Activated naive CD4-positive, alpha-beta T cell treated with anti-CD3 and anti-CD28 coated beads, Interleukin-2, amount 50 U/mL, for 24 hours (primary cell): Measurements from ENCODE around the gene DUOX1.

Experiments used
- H3K27ac Mint-ChIP-seq: one replicate; pipeline ENCODE4 v1.8.0; 2021; ENCODE audit warnings: mild to moderate bottlenecking, mixed read lengths
- H3K27me3 Mint-ChIP-seq: one replicate; pipeline ENCODE4 v1.8.0; 2021; ENCODE audit warnings: mixed read lengths
- H3K36me3 Mint-ChIP-seq: one replicate; pipeline ENCODE4 v1.8.0; 2021; ENCODE audit warnings: mixed read lengths
- H3K4me1 Mint-ChIP-seq: one replicate; pipeline ENCODE4 v1.8.0; 2021; ENCODE audit warnings: mixed read lengths
- H3K4me3 Mint-ChIP-seq: one replicate; pipeline ENCODE4 v1.8.0; 2021; ENCODE audit warnings: mild to moderate bottlenecking, mixed read lengths
- H3K9me3 Mint-ChIP-seq: one replicate; pipeline ENCODE4 v1.8.0; 2021; ENCODE audit warnings: mixed read lengths

The DUOX1 gene

GRCh38 chr15:45180201-45180600, 50.4 kb downstream of the DUOX1 start:
- H3K9me3 Mint-ChIP-seq = no peaks in the 10 kb centered on the region
- H3K27ac Mint-ChIP-seq = no peak overlapping the region
- H3K27me3 Mint-ChIP-seq = no peaks in the 10 kb centered on the region
- H3K4me3 Mint-ChIP-seq = no peak overlapping the region
- peaks cover 15% of the 10 kb centered on the region for H3K36me3 Mint-ChIP-seq
- peaks cover 33% of the 10 kb centered on the region for H3K4me1 Mint-ChIP-seq

GRCh38 chr15:45180648-45181436, 51.0 kb downstream of the DUOX1 start:
- H3K27me3 Mint-ChIP-seq = no peaks in the 10 kb centered on the region
- H3K36me3 Mint-ChIP-seq = peaks cover 15% of the 10 kb centered on the region
- H3K4me1 Mint-ChIP-seq = peaks cover 39% of the 10 kb centered on the region
- H3K9me3 Mint-ChIP-seq = no peaks in the 10 kb centered on the region
- no peak overlapping the region for H3K4me3 Mint-ChIP-seq
- H3K27ac Mint-ChIP-seq = no peak overlapping the region

- H3K4me3 Mint-ChIP-seq = no peak overlapping the region
- no peak overlapping the region for H3K27ac Mint-ChIP-seq
Observed at GRCh38 chr15:45181491-45182285, 51.9 kb downstream of the DUOX1 start.

GRCh38 chr15:45182996-45183395, 53.2 kb downstream of the DUOX1 start:
- H3K27ac Mint-ChIP-seq = peak overlapping the region; percentile 46
- peaks cover 7% of the 10 kb centered on the region for H3K36me3 Mint-ChIP-seq
- peak overlapping the region; percentile 15 for H3K4me3 Mint-ChIP-seq

More at GRCh38 chr15:45181491-45182285, 51.9 kb downstream of the DUOX1 start:
- peaks cover 45% of the 10 kb centered on the region for H3K4me1 Mint-ChIP-seq
- H3K27me3 Mint-ChIP-seq = no peaks in the 10 kb centered on the region
- peaks cover 15% of the 10 kb centered on the region for H3K36me3 Mint-ChIP-seq
- H3K9me3 Mint-ChIP-seq = no peaks in the 10 kb centered on the region

GRCh38 chr15:45183511-45183910, 53.7 kb downstream of the DUOX1 start:
- no peaks in the 10 kb centered on the region for H3K27me3 Mint-ChIP-seq
- peaks cover 53% of the 10 kb centered on the region for H3K4me1 Mint-ChIP-seq
- peak overlapping the region; percentile 43 for H3K4me3 Mint-ChIP-seq
- peaks cover 7% of the 10 kb centered on the region for H3K36me3 Mint-ChIP-seq
- no peaks in the 10 kb centered on the region for H3K9me3 Mint-ChIP-seq
- H3K27ac Mint-ChIP-seq = peak overlapping the region; percentile 91

More at GRCh38 chr15:45182996-45183395, 53.2 kb downstream of the DUOX1 start:
- peaks cover 49% of the 10 kb centered on the region for H3K4me1 Mint-ChIP-seq
- no peaks in the 10 kb centered on the region for H3K27me3 Mint-ChIP-seq
- no peaks in the 10 kb centered on the region for H3K9me3 Mint-ChIP-seq

- Mint-ChIP-seq H3K9me3 (no peaks in the 10 kb centered on the region), H3K36me3 (peaks cover 7% of the 10 kb centered on the region), H3K4me3 (peak overlapping the region; percentile 89), H3K27me3 (no peaks in the 10 kb centered on the region), H3K27ac (peak overlapping the region; percentile 83), H3K4me1 (peaks cover 56% of the 10 kb centered on the region)
Observed at GRCh38 chr15:45184562-45185041, 54.8 kb downstream of the DUOX1 start.

- peaks cover 57% of the 10 kb centered on the region for H3K4me1 Mint-ChIP-seq
- peak overlapping the region; percentile 83 for H3K27ac Mint-ChIP-seq
- no peaks in the 10 kb centered on the region for H3K9me3 Mint-ChIP-seq
- no peaks in the 10 kb centered on the region for H3K27me3 Mint-ChIP-seq
- peak overlapping the region; percentile 89 for H3K4me3 Mint-ChIP-seq
- H3K36me3 Mint-ChIP-seq = peaks cover 7% of the 10 kb centered on the region
Observed at GRCh38 chr15:45185069-45185779, 55.4 kb downstream of the DUOX1 start.

- peak overlapping the region; percentile 66 for H3K27ac Mint-ChIP-seq
Observed at GRCh38 chr15:45185903-45186770, 56.3 kb downstream of the DUOX1 start.

GRCh38 chr15:45186771-45187577, 57.2 kb downstream of the DUOX1 start:
- Mint-ChIP-seq H3K4me1 (peaks cover 54% of the 10 kb centered on the region), H3K27ac (peak overlapping the region; percentile 87), H3K36me3 (peaks cover 4% of the 10 kb centered on the region), H3K9me3 (no peaks in the 10 kb centered on the region), H3K27me3 (no peaks in the 10 kb centered on the region), H3K4me3 (peak overlapping the region; percentile 89)

More at GRCh38 chr15:45185903-45186770, 56.3 kb downstream of the DUOX1 start:
- Mint-ChIP-seq H3K4me3 (peak overlapping the region; percentile 89), H3K27me3 (no peaks in the 10 kb centered on the region), H3K9me3 (no peaks in the 10 kb centered on the region), H3K36me3 (peaks cover 4% of the 10 kb centered on the region), H3K4me1 (peaks cover 55% of the 10 kb centered on the region)

GRCh38 chr15:45187578-45187893, 57.7 kb downstream of the DUOX1 start:
- peaks cover 4% of the 10 kb centered on the region for H3K36me3 Mint-ChIP-seq
- no peak overlapping the region for H3K4me3 Mint-ChIP-seq
- H3K27ac Mint-ChIP-seq = no peak overlapping the region
- H3K27me3 Mint-ChIP-seq = no peaks in the 10 kb centered on the region
- H3K9me3 Mint-ChIP-seq = no peaks in the 10 kb centered on the region
- H3K4me1 Mint-ChIP-seq = peaks cover 51% of the 10 kb centered on the region

- peak within 1 kb of the TSS; percentile 89 for H3K4me3 Mint-ChIP-seq
Observed at GRCh38 chr15:45187894-45188830, 58.4 kb downstream of the DUOX1 start, which contains the start of gene SHF. SHF (minus strand) TSS chr15:45187966; CDS start chr15:45187951, 15 bp downstream.

GRCh38 chr15:45197512-45197911, 67.7 kb downstream of the DUOX1 start:
- H3K27ac Mint-ChIP-seq = peak overlapping the region; percentile 90
- H3K4me3 Mint-ChIP-seq = no peak overlapping the region
- H3K27me3 Mint-ChIP-seq = no peaks in the 10 kb centered on the region
- no peaks in the 10 kb centered on the region for H3K36me3 Mint-ChIP-seq
- no peaks in the 10 kb centered on the region for H3K9me3 Mint-ChIP-seq
- H3K4me1 Mint-ChIP-seq = peaks cover 18% of the 10 kb centered on the region

More at GRCh38 chr15:45187894-45188830, 58.4 kb downstream of the DUOX1 start, which contains the start of gene SHF:
- peak within 1 kb of the TSS; percentile 97 for H3K27ac Mint-ChIP-seq
- no peaks in the 10 kb centered on the region for H3K9me3 Mint-ChIP-seq
- H3K27me3 Mint-ChIP-seq = no peaks in the 10 kb centered on the region
- peaks cover 44% of the 10 kb centered on the region for H3K4me1 Mint-ChIP-seq
- peaks cover 4% of the 10 kb centered on the region for H3K36me3 Mint-ChIP-seq
